ENCODE results near the gene IL12B.
"Not testable (repeated sequence)": the region's sequence is repeated elsewhere in the genome, so short reads cannot be mapped to it uniquely, and the experiment has no call there.

- not testable (repeated sequence) for TF ChIP-seq CTCF (IDR thresholded peaks at IDR 0.05; ENCODE audit: low read length); EZH2 (IDR thresholded peaks at IDR 0.05; ENCODE audit: borderline replicate concordance, low read length)
Observed at GRCh38 chr5:159266764-159267163, 63.5 kb downstream of the IL12B start.
